ENCODE data around the gene MRPL52.

The MRPL52 gene

DNA sequence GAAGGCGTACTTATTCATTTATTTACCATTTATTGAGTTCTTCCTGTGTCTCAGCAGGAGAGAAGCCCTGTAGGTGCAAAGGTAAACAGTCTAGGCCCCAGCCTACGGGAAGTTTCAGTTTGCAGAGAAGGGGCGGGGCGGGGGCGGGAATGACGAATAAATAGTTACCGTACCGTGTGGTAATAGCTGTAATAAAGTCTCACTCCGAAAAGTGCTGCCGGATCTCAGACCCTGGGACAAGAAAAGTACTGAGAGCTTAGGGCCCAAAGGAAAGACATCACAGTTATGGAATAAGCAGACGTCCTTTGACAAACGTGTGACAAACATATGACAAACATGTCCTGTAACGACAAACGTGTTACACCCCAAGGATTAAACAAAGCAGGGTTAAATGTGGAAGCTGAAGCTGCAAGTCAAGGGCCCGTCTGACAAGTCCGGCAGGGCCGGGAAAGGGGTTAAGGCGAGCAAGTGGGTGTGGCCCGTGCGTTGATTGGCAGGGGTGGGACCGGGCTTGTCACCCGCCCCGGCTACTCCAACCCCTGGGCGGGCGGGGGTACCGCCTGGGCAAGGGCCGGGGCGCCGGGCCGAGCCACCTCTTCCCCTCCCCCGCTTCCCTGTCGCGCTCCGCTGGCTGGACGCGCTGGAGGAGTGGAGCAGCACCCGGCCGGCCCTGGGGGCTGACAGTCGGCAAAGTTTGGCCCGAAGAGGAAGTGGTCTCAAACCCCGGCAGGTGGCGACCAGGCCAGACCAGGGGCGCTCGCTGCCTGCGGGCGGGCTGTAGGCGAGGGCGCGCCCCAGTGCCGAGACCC, 41.7 kb downstream of the MRPL52 start, which contains the start of gene LRP10:
Gene LRP10 (plus strand): TSS at position 517 of the 809 bp plus-strand sequence. CDS start 564 bp downstream, outside the sequence.
- DNase-seq (ENCODE audit: insufficient read length), result peak; percentile 70
- peak; percentile 86 for FAIRE-seq
- TF ChIP-seq POLR2AphosphoS5 (IDR thresholded peaks at IDR 0.05; ENCODE audit: low read depth, low read length), result peak; percentile 73; the same call in 1 of the 2 replicates
- TF ChIP-seq POLR2A (IDR thresholded peaks at IDR 0.05; ENCODE audit: low read depth, low read length), result peak; percentile 79
- TF ChIP-seq TAF1 (IDR thresholded peaks at IDR 0.05; ENCODE audit: borderline replicate concordance, low read depth, low read length), result peak; percentile 22; the same call in 1 of the 2 replicates

DNA sequence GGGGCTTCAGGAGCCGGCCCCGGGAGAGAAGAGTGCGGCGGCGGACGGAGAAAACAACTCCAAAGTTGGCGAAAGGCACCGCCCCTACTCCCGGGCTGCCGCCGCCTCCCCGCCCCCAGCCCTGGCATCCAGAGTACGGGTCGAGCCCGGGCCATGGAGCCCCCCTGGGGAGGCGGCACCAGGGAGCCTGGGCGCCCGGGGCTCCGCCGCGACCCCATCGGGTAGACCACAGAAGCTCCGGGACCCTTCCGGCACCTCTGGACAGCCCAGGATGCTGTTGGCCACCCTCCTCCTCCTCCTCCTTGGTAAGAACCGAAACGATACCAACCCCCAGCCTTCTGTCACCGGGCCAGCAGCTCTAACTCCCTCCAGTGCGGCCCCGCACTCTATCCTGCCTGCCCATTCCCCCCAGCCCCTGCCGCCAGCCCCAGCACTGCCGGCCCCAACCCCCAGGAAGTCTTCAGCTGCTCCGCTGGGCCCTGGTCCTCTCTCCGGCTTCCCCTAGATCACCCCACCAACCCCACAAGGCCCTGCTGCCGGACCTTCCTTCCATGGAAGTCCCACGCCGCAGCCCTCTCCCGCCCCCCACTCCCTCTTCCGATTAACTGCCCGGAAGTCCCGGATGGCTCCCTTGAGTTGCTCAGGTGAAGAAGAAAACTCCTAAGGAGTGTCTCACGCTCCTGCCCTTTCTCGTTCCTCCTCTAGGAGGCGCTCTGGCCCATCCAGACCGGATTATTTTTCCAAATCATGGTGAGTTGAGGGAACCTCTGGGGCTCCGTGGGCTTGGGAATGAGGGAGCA, 42.5 kb downstream of the MRPL52 start:
- FAIRE-seq, result no peak
- TF ChIP-seq POLR2AphosphoS5 (IDR thresholded peaks at IDR 0.05; ENCODE audit: low read depth, low read length), result no peak
- no peak for DNase-seq (ENCODE audit: insufficient read length)

DNA sequence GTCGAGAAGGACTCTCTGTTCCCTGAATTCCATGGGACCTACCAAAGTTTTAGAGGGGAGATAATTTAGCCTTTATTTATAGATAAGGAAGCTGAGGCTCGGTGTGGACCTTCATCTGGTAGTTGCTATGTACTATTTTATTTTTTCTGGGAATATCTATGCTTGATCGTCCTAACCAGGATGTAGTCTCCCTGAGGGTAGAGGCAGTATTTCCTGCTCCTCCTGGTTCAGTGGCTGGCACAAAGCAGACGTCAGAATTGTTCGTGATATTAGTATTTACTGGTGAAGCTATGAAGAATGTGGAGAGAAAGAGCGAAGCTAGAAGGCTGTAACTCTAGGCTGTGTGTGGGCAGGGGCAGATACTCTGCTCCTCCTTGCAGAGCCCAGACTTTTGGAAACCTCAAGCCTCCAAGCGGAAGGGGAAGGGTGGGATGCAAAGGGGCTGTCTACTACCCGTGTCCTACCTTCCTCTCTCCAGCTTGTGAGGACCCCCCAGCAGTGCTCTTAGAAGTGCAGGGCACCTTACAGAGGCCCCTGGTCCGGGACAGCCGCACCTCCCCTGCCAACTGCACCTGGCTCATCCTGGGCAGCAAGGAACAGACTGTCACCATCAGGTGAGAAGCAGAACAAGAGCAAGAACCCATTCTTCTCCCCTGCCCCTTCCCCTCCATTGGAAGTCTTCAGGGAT, 43.3 kb downstream of the MRPL52 start:
- FAIRE-seq (no peak), DNase-seq (ENCODE audit: insufficient read length) (no peak)
- TF ChIP-seq POLR2AphosphoS5 (IDR thresholded peaks at IDR 0.05; ENCODE audit: low read depth, low read length) (no peak), POLR2A (IDR thresholded peaks at IDR 0.05; ENCODE audit: low read depth, low read length) (no peak), TAF1 (IDR thresholded peaks at IDR 0.05; ENCODE audit: borderline replicate concordance, low read depth, low read length) (no peak)

DNA sequence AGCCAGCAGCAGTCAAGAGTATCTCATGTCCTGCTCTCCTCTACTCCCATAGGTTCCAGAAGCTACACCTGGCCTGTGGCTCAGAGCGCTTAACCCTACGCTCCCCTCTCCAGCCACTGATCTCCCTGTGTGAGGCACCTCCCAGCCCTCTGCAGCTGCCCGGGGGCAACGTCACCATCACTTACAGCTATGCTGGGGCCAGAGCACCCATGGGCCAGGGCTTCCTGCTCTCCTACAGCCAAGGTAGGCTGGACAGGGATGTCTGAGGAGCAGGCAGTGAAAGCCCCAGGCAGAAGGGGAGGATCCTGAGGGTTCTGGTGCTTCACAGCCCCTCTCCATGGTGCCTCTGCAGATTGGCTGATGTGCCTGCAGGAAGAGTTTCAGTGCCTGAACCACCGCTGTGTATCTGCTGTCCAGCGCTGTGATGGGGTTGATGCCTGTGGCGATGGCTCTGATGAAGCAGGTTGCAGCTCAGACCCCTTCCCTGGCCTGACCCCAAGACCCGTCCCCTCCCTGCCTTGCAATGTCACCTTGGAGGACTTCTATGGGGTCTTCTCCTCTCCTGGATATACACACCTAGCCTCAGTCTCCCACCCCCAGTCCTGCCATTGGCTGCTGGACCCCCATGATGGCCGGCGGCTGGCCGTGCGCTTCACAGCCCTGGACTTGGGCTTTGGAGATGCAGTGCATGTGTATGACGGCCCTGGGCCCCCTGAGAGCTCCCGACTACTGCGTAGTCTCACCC, 45.5 kb downstream of the MRPL52 start:
- no peak for DNase-seq (ENCODE audit: insufficient read length)
- TF ChIP-seq TAF1 (IDR thresholded peaks at IDR 0.05; ENCODE audit: borderline replicate concordance, low read depth, low read length), result no peak
- no peak for FAIRE-seq

DNA sequence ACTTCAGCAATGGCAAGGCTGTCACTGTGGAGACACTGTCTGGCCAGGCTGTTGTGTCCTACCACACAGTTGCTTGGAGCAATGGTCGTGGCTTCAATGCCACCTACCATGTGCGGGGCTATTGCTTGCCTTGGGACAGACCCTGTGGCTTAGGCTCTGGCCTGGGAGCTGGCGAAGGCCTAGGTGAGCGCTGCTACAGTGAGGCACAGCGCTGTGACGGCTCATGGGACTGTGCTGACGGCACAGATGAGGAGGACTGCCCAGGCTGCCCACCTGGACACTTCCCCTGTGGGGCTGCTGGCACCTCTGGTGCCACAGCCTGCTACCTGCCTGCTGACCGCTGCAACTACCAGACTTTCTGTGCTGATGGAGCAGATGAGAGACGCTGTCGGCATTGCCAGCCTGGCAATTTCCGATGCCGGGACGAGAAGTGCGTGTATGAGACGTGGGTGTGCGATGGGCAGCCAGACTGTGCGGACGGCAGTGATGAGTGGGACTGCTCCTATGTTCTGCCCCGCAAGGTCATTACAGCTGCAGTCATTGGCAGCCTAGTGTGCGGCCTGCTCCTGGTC, 46.1 kb downstream of the MRPL52 start:
- no peak for TF ChIP-seq POLR2A (IDR thresholded peaks at IDR 0.05; ENCODE audit: low read depth, low read length)
- TF ChIP-seq POLR2AphosphoS5 (IDR thresholded peaks at IDR 0.05; ENCODE audit: low read depth, low read length), result no peak; the same call in 1 of the 2 replicates
- TF ChIP-seq TAF1 (IDR thresholded peaks at IDR 0.05; ENCODE audit: borderline replicate concordance, low read depth, low read length), result no peak
- no peak for DNase-seq (ENCODE audit: insufficient read length)
- FAIRE-seq, result no peak

DNA sequence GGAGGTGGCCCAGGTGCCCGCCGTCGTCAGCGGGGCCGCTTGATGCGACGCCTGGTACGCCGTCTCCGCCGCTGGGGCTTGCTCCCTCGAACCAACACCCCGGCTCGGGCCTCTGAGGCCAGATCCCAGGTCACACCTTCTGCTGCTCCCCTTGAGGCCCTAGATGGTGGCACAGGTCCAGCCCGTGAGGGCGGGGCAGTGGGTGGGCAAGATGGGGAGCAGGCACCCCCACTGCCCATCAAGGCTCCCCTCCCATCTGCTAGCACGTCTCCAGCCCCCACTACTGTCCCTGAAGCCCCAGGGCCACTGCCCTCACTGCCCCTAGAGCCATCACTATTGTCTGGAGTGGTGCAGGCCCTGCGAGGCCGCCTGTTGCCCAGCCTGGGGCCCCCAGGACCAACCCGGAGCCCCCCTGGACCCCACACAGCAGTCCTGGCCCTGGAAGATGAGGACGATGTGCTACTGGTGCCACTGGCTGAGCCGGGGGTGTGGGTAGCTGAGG, 47.4 kb downstream of the MRPL52 start:
- DNase-seq (ENCODE audit: insufficient read length), result no peak
- no peak for FAIRE-seq
- TF ChIP-seq POLR2AphosphoS5 (IDR thresholded peaks at IDR 0.05; ENCODE audit: low read depth, low read length) (no peak), POLR2A (IDR thresholded peaks at IDR 0.05; ENCODE audit: low read depth, low read length) (no peak), TAF1 (IDR thresholded peaks at IDR 0.05; ENCODE audit: borderline replicate concordance, low read depth, low read length) (no peak)

DNA sequence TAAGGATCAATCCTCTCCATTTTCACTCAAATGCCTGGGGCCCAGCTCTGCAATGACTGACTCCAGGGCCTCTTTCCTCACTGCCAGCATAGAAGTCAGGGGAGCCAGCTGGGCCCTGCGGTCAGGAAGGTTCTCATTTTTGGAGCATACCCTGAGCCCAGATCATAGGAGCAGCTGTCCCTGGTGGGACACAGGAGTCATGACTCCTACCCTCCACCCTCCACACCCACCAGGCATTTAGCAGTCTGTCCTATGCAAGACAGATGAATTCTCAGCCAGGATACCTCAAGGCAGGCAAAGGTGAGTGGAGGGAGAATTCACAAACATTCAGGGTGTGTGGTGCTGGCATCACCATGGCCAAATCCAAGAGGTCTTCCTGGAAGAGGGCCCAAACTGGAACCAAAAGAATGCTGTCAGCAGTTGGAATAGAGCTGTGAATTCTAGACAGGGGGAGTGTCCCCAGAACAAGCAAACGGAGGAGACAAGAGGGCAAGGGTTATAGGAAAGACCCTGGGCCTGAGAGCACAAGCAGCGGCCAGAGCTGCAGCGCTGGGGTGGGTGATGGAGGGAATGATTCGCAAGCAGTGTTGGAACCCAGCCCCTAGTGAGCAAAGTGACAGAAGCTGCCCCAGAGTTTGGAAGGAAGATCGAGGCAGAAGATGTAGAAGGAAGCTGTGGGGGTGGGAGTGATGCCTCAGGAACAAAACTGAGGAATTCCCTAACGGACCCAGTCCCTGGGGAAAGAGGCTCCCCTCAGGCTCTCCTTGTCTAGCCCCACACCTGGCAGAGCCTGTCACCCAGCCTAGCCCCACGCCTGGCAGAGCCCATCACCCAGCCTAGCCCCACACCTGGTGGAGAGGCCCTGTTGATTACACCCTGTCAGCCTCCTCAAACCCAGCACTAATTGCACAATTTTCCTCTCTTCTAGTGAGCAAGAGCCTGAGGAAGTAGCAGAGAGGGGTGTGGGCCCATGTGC, 48.9 kb downstream of the MRPL52 start:
- TF ChIP-seq TAF1 (IDR thresholded peaks at IDR 0.05; ENCODE audit: borderline replicate concordance, low read depth, low read length) (no peak), POLR2A (IDR thresholded peaks at IDR 0.05; ENCODE audit: low read depth, low read length) (no peak; the same call in 1 of the 2 replicates), POLR2AphosphoS5 (IDR thresholded peaks at IDR 0.05; ENCODE audit: low read depth, low read length) (no peak; the same call in 1 of the 2 replicates)
- no peak for DNase-seq (ENCODE audit: insufficient read length)
- FAIRE-seq, result no peak

DNA sequence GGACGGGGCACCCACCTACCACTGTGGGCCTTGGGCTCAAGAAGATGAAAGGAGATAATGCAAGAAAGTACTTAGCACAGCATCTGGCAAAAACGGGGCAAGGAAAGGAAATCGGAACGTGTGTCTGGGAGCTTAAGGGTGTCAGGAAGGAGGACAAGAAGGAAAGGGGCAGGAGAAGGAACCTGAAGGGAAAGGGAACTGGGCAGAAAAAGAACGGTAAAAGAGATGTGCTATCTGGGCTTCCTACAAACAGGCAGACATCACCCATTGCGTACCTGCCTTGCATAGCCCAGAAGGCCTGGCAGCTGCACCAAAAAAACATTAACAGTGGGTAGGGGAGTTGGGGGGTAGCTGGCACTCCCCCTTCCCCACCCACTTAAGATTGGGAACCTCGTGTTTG, 52.4 kb downstream of the MRPL52 start:
- TF ChIP-seq POLR2A (IDR thresholded peaks at IDR 0.05; ENCODE audit: low read depth, low read length), result peak; percentile 16; the same call in 1 of the 2 replicates
- TF ChIP-seq TAF1 (IDR thresholded peaks at IDR 0.05; ENCODE audit: borderline replicate concordance, low read depth, low read length), result no peak
- peak; percentile 53; the same call in 1 of the 2 replicates for TF ChIP-seq POLR2AphosphoS5 (IDR thresholded peaks at IDR 0.05; ENCODE audit: low read depth, low read length)
- FAIRE-seq (no peak), DNase-seq (ENCODE audit: insufficient read length) (no peak)

DNA sequence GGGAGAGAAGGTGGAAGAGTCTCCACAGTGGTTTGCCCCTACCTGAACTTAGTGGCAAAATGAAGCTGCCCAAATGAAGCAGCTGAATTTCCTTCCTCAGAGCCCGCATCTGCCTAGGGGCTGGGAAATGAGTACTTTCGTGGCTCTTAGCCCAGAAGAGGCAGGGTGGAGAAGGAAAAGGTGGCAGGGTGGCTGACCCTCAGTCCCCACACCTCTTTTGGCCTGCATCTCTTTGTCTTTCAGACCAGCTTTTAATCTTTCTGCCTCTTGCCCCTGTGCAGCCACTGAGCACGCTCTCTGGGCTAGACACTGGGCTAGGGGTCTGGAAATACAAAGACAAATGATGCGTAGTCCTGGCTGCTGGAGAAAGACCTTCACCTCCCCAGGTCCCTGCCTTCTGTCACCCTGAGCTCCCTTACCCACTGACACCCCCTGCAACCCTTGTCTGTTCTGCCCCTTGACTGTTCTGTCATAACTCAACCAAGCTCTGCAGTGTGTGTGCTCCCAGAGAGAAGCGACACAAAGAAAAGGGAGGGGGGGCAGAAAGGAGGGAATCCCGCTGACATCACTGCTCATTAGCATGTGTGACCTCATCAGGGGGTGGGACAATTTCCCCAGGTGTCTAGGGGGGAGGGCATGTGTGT, 53.0 kb downstream of the MRPL52 start:
- TF ChIP-seq POLR2AphosphoS5 (IDR thresholded peaks at IDR 0.05; ENCODE audit: low read depth, low read length) (no peak), POLR2A (IDR thresholded peaks at IDR 0.05; ENCODE audit: low read depth, low read length) (0 out of 2 replicates have a peak, but pooled peaks have one; percentile 12), TAF1 (IDR thresholded peaks at IDR 0.05; ENCODE audit: borderline replicate concordance, low read depth, low read length) (no peak)
- DNase-seq (ENCODE audit: insufficient read length) (no peak), FAIRE-seq (no peak)
